Tibial nerve (tissue), 4 donors: Measurements from ENCODE around the gene CYTH1. TPM values are rescaled to one million over a fixed set of nuclear protein-coding genes. Genes with fewer than 3 reads are reported as not detected.
"Not testable (repeated sequence)": the region's sequence is repeated elsewhere in the genome, so short reads cannot be mapped to it uniquely, and the experiment has no call there.

Source experiments
- DNase-seq, 2 donors: peaks; one replicate each; pipeline ENCODE4 v3.0.0-alpha.2; 2019; ENCODE audit warnings: low spot score in 2 of 2
- H3K27ac ChIP-seq, 4 donors: fragments of 200-600 bp; sonication (generic) in 3 of 4; one replicate each; pipeline ENCODE4 v1.5.1; 2017 to 2019; ENCODE audit warnings: mild to moderate bottlenecking in 1 of 4
- H3K27me3 ChIP-seq, 2 donors: fragments of 200-600 bp; sonication (generic) in 1 of 2; one replicate each; pipeline versions ENCODE4 v1.5.1 to v1.6.0; 2017 to 2019
- H3K36me3 ChIP-seq, 3 donors: fragments of 200-600 bp; sonication (generic); one replicate each; pipeline ENCODE4 v1.5.1; 2018 to 2019
- H3K4me1 ChIP-seq, 4 donors: fragments of 200-600 bp; sonication (generic) in 3 of 4; one replicate each; pipeline ENCODE4 v1.5.1; 2017 to 2019
- H3K4me3 ChIP-seq, 4 donors: fragments of 200-600 bp; sonication (generic) in 3 of 4; one replicate each; pipeline ENCODE4 v1.5.1; 2017 to 2019; ENCODE audit warnings: mild to moderate bottlenecking in 1 of 4, moderate library complexity in 1 of 4
- H3K9me3 ChIP-seq, 4 donors: fragments of 200-600 bp; sonication (generic) in 3 of 4; one replicate each; pipeline ENCODE4 v1.5.1; 2017 to 2019
- EP300 ChIP-seq, 2 donors: sonication (generic); formaldehyde crosslinking; IDR thresholded peaks; one replicate each; pipeline ENCODE4 v1.6.1; 2017; ENCODE audit warnings: antibody characterized with exemption in 2 of 2, mild to moderate bottlenecking in 1 of 2
- POLR2A ChIP-seq, 2 donors: fragments of 450-650 bp; IDR thresholded peaks; one replicate each; pipeline ENCODE4 v1.6.1; 2017; ENCODE audit warnings: antibody characterized with exemption in 2 of 2, mild to moderate bottlenecking in 2 of 2, moderate library complexity in 2 of 2
- WGBS, 2 donors: methylation state at CpG; one replicate each; pipeline ENCODE4 v1.1.5; 2018; 5-methylcytosine and 5-hydroxymethylcytosine counted together
- total RNA-seq, 4 donors: library from RNA; depleted of rRNA; stranded (reverse); fragments of >200 nt; gene quantifications; one replicate each; pipeline ENCODE4 v1.1.0, GENCODE V29; 2016
- TF ChIP-seq, protein P1 (sequence below), 5 experiments: fragments of 200-600 bp in 3 of 5; fragments of 450-650 bp in 2 of 5; sonication (generic) in 3 of 5; IDR thresholded peaks; one replicate each; pipeline ENCODE4 v1.5.1; 2016 to 2019; ENCODE audit warnings: antibody characterized with exemption in 5 of 5, mild to moderate bottlenecking in 3 of 5, moderate library complexity in 2 of 5

The CYTH1 gene
- total RNA-seq, 4 donors from 2014 or later = 53.1 to 81.0 (median 63.8) TPM

DNA sequence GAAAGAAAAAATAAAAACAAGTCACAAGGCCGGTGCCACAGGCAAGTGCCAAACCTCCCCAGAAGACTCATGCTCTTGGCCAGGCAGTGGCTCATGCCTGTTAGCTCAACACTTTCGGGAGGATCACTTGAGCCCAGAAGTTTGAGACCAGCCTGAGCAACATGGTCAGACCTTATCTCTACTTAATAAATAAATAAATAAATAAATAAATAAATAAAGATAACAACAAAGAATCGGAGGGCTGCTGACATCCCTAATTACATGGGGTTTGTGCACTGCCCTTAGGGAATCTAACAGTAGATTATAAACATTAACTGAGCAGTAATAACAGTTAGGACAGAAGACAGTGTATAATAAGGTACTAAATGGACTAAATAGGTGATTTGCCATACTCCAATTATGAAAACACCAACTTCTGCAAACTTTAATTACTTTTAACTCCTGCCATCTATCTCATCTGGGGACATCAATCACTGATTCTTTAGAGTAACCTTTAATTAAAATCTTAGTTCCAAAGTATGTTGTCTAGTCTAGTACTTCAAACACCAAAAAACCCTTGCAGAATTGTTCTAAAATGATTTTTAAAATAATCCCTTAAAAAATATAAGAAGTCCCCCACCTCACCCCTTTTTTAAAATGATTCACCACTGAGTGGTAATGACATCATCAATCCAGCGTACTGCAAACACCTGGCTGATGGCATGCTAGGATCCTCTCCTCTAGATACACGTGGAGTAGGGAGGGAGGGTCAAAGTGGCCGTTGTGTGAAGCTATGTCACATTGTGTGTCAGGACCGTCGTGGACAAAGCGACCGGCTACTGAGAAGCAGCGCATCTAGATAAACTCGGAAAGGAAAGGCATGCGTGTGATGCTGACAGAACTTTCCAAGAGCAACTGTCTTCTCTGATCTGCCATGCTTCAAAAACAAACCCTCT lies 28.5 kb downstream of the CYTH1 start:
- Histone ChIP-seq H3K27ac (no peak overlapping the region), H3K9me3 (no peaks in the 10 kb centered on the region), H3K36me3 (no peaks in the 10 kb centered on the region), H3K4me1 (peaks cover 0 to 41% (median 4%) of the 10 kb centered on the region in 4 donors), H3K4me3 (no peak overlapping the region), H3K27me3 (no peaks in the 10 kb centered on the region)
- DNase-seq = no peak
- WGBS, 2 donors = 84 to 89% methylated on average over 13 of the region's 13 CpGs
- TF ChIP-seq, protein P1, sequence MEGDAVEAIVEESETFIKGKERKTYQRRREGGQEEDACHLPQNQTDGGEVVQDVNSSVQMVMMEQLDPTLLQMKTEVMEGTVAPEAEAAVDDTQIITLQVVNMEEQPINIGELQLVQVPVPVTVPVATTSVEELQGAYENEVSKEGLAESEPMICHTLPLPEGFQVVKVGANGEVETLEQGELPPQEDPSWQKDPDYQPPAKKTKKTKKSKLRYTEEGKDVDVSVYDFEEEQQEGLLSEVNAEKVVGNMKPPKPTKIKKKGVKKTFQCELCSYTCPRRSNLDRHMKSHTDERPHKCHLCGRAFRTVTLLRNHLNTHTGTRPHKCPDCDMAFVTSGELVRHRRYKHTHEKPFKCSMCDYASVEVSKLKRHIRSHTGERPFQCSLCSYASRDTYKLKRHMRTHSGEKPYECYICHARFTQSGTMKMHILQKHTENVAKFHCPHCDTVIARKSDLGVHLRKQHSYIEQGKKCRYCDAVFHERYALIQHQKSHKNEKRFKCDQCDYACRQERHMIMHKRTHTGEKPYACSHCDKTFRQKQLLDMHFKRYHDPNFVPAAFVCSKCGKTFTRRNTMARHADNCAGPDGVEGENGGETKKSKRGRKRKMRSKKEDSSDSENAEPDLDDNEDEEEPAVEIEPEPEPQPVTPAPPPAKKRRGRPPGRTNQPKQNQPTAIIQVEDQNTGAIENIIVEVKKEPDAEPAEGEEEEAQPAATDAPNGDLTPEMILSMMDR (IDR thresholded peaks at IDR 0.05) = no peak
- no peak for TF ChIP-seq POLR2A (IDR thresholded peaks at IDR 0.05)
- no peak for TF ChIP-seq EP300 (IDR thresholded peaks at IDR 0.05)

DNA sequence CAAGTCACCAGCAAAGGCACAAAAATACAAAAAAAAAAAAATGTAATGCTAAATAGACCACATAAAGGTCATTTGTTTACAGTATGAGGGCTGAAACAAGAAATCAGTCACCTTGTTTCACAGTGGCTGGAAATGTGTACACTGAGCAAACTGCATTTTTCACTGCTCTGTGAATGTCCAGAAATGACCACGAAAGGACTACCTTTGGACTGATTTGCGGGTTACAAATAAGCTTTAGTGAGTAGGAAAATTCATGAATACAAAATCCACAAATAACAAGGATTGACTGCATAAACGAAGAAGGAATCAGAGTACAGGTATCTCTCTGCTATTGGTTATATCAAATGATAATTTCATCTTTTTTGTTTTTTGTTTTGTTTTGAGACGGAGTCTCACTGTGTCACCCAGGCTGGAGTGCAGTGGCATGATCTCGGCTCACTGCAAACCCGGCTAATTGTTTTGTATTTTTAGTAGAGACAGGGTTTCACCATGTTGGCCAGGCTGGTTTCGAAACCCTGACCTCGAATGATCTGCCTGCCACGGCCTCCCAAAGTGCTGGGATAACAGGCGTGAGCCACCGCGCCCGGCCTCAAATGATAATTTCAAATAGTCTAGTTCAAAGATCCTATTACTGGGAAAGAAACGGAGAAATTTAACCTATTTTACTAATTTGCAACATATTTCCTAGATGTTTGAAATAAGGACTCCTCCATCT lies 30.5 kb downstream of the CYTH1 start:
- H3K4me1 ChIP-seq = peaks cover 0 to 45% (median 18%) of the 10 kb centered on the region in 4 donors
- DNase-seq = no peak

DNA sequence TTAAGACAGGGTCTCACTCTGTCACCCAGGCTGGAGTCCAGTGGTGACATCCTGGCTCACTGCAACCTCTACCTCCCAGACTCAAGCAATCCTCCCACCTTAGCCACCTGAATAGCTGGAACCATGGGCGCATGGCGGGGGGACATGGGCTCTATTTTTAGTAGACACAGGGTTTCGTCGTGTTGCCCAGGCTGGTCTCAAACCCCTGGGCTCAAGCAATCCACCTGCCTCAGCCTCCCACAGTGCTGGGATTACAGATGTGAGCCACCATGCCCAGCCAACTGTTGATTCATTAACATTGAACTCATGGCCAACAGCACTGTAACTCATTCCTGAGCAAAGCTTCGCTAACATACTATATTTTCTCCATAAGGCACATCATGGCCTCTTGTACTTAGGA lies 31.1 kb downstream of the CYTH1 start:
- 95 to 98% methylated on average over 5 of the region's 5 CpGs for WGBS, 2 donors
- not testable (repeated sequence) for H3K9me3 ChIP-seq, H3K27ac ChIP-seq, H3K27me3 ChIP-seq, H3K36me3 ChIP-seq, H3K4me3 ChIP-seq, DNase-seq
- peaks cover 0 to 51% (median 20%) of the 10 kb centered on the region in 4 donors for H3K4me1 ChIP-seq

More for the DNA sequence above, 30.5 kb downstream of the CYTH1 start:
- H3K27ac ChIP-seq = peak overlapping the region in 2 of 4 donors; percentile 29 to 45
- no peaks in the 10 kb centered on the region for H3K9me3 ChIP-seq
- WGBS, 2 donors = 84 to 88% methylated on average over 14 of the region's 14 CpGs
- H3K4me3 ChIP-seq = no peak overlapping the region
- TF ChIP-seq POLR2A (IDR thresholded peaks at IDR 0.05) (no peak), EP300 (IDR thresholded peaks at IDR 0.05) (no peak)
- TF ChIP-seq, protein P1 (IDR thresholded peaks at IDR 0.05) = no peak
- H3K36me3 ChIP-seq = no peaks in the 10 kb centered on the region
- no peaks in the 10 kb centered on the region for H3K27me3 ChIP-seq

DNA sequence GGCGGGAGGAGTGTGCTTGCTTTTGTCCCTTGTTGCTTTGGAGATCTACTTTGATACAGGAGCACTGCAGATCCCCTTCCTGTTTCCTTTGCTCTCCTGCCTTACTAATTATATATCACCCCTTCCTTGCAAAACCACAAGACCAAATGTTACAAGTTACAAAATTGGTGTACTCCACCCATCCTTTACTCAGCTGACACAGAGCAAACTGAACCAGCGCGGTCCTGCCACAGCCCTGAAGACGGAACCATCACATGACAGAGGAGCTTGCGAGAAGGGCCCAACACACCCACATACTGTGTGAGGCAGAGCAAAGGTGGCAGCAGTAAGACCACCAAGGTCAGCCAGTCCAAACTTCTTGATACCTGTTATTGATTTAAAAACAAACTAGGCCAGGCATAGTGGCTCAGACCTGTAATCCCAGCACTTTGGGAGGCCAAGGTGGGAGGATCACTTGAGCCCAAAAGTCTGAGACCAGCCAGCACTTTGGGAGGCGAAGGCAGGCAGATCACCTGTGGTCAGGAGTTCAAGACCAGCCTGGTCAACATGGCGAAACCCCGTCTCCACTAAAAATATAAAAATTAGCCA lies 33.2 kb downstream of the CYTH1 start:
- 69 to 76% methylated on average over 8 of the region's 8 CpGs for WGBS, 2 donors
- Histone ChIP-seq H3K36me3 (no peaks in the 10 kb centered on the region), H3K4me3 (no peak overlapping the region), H3K27me3 (no peaks in the 10 kb centered on the region), H3K27ac (peak overlapping the region in 3 of 4 donors; percentile 74 to 86 (median 85)), H3K4me1 (peaks cover 0 to 64% (median 24%) of the 10 kb centered on the region in 4 donors), H3K9me3 (no peaks in the 10 kb centered on the region)
- no peak for TF ChIP-seq POLR2A (IDR thresholded peaks at IDR 0.05)
- TF ChIP-seq, protein P1 (IDR thresholded peaks at IDR 0.05) = peak in 1 of 5 experiments; percentile 14
- TF ChIP-seq EP300 (IDR thresholded peaks at IDR 0.05) = peak; percentile 85 to 92
- peak; percentile 52 to 69 for DNase-seq

DNA sequence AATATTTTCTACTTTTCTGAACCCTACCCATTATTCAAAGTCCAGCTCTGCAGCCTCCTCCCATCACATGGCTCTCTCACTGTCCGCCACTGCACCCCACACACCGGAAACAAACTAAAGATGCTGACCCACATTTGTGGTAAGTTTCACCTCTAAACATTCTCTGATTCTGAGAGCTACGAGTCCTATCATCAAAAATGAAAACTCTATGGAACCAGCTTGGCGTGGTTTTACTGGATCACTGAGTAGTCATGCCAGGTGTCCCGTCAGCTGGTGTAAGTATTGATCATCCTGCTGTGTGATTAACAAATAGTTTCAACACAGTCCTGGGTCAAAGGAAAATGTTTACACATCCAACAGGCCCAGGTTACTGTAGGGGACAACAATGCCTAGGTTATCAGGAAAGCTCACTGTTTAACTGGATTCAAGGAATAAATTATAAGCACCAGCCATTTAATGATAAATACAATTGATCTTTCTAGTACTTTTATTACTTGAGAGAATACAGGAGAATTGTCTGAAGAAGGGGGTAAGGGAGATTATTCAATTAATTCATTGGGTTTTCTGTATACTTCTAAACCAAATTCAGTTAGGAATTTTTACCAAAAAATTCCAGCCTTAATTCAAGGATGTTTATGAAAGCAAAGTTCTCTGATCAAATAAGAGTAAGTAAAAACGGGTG lies 33.9 kb downstream of the CYTH1 start:
- Histone ChIP-seq H3K36me3 (no peaks in the 10 kb centered on the region), H3K4me3 (no peak overlapping the region), H3K27ac (peak overlapping the region; percentile 0 to 85 (median 79)), H3K9me3 (no peaks in the 10 kb centered on the region), H3K4me1 (peaks cover 0 to 64% (median 24%) of the 10 kb centered on the region in 4 donors), H3K27me3 (no peaks in the 10 kb centered on the region)
- DNase-seq = peak in 1 of 2 donors; percentile 33
- 58 to 65% methylated on average over 6 of the region's 6 CpGs for WGBS, 2 donors
- TF ChIP-seq POLR2A (IDR thresholded peaks at IDR 0.05) = no peak
- peak; percentile 30 to 50 for TF ChIP-seq EP300 (IDR thresholded peaks at IDR 0.05)
